HL-60 (cell line): ENCODE data around the gene HOXB4.

ENCODE experiments used
- GABPA ChIP-seq: IDR thresholded peaks from 2 replicates; pipeline ENCODE4 v1.6.1; 2012; ENCODE audit warnings: low read depth
- POLR2AphosphoS5 ChIP-seq: IDR thresholded peaks from 2 replicates; pipeline ENCODE4 v1.6.1; 2012; ENCODE audit warnings: low read depth
- REST ChIP-seq: IDR thresholded peaks from 2 replicates; pipeline ENCODE4 v1.6.1; 2012; ENCODE audit warnings: low read depth; ENCODE audit not compliant: insufficient replicate concordance
- SPI1 ChIP-seq: IDR thresholded peaks from 2 replicates; pipeline ENCODE4 v1.6.1; 2012; ENCODE audit warnings: low read depth, mild to moderate bottlenecking, borderline replicate concordance
- TF ChIP-seq, protein P1 (sequence below): IDR thresholded peaks from one replicate; pipeline ENCODE4 v1.5.1; 2011; ENCODE audit warnings: low read length, control low read depth, inconsistent platforms; ENCODE audit not compliant: insufficient read depth

DNA sequence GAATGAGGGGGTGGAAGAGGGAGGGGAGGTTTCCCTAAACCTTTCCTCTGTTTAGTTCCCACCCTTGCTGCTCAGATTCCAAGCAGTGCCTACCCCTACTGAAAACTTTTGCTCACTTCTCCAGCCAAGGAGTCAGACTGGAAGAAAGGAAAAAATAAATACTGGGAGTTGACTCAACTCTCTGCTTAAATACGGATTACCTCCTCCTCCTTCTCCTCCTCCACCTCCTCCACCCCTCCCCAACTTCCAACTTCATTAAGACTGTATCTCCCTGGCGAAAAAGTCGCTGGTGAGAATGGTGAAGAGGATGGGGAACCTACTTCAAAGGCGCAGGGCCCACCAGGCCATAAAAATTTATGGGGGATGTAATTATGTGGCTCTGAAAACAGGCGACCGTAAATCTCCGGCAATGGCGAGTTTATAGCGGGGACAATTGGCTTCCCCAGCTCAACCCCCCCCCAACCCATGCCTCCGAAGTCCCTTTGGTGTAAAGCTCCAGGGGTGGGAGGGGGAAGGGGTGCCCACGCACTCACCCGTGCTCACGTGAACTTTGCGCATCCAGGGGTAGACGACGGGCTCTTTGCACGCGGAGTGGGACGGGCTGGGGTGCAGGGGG is 712 bp downstream of the HOXB4 start:
- TF ChIP-seq, protein P1, sequence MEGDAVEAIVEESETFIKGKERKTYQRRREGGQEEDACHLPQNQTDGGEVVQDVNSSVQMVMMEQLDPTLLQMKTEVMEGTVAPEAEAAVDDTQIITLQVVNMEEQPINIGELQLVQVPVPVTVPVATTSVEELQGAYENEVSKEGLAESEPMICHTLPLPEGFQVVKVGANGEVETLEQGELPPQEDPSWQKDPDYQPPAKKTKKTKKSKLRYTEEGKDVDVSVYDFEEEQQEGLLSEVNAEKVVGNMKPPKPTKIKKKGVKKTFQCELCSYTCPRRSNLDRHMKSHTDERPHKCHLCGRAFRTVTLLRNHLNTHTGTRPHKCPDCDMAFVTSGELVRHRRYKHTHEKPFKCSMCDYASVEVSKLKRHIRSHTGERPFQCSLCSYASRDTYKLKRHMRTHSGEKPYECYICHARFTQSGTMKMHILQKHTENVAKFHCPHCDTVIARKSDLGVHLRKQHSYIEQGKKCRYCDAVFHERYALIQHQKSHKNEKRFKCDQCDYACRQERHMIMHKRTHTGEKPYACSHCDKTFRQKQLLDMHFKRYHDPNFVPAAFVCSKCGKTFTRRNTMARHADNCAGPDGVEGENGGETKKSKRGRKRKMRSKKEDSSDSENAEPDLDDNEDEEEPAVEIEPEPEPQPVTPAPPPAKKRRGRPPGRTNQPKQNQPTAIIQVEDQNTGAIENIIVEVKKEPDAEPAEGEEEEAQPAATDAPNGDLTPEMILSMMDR: no peak
- TF ChIP-seq REST (no peak), POLR2AphosphoS5 (no peak), SPI1 (no peak), GABPA (no peak)
